GM18502 (cell line): ENCODE results near the gene DIDO1.

Experiments
- ATAC-seq: cut with Tn5 transposase; IDR thresholded peaks from one replicate; pipeline ENCODE4 v1.9.1; 2021; ENCODE audit warnings: mild to moderate bottlenecking; ENCODE audit not compliant: unreplicated experiment, poor library complexity

DIDO1 gene

GRCh38 chr20:62898093-62898964 is 28.0 kb downstream of the DIDO1 start:
- ATAC-seq: no peak

- no peak for ATAC-seq
Observed at GRCh38 chr20:62897666-62898065, 28.6 kb downstream of the DIDO1 start.

- no peak for ATAC-seq
Observed at GRCh38 chr20:62896526-62896925, 29.8 kb downstream of the DIDO1 start.

- ATAC-seq: no peak
Observed at GRCh38 chr20:62895539-62895938, 30.8 kb downstream of the DIDO1 start.

GRCh38 chr20:62894261-62894660 is 32.0 kb downstream of the DIDO1 start:
- ATAC-seq: no peak

- no peak for ATAC-seq
Observed at GRCh38 chr20:62893700-62894099, 32.6 kb downstream of the DIDO1 start.

- ATAC-seq: no peak
Observed at GRCh38 chr20:62892348-62893304, 33.7 kb downstream of the DIDO1 start.

GRCh38 chr20:62891111-62891510 is 35.2 kb downstream of the DIDO1 start:
- ATAC-seq: no peak

GRCh38 chr20:62890444-62890843 is 35.9 kb downstream of the DIDO1 start:
- ATAC-seq: no peak

- ATAC-seq: no peak
Observed at GRCh38 chr20:62889871-62890270, 36.4 kb downstream of the DIDO1 start.

GRCh38 chr20:62889411-62889810 is 36.9 kb downstream of the DIDO1 start:
- no peak for ATAC-seq

- no peak for ATAC-seq
Observed at GRCh38 chr20:62888910-62889309, 37.4 kb downstream of the DIDO1 start.

GRCh38 chr20:62888406-62888805 is 37.9 kb downstream of the DIDO1 start:
- ATAC-seq: no peak

- ATAC-seq: no peak
Observed at GRCh38 chr20:62887860-62888239, 38.5 kb downstream of the DIDO1 start.

GRCh38 chr20:62887152-62887859 is 39.0 kb downstream of the DIDO1 start:
- no peak for ATAC-seq

- no peak for ATAC-seq
Observed at GRCh38 chr20:62886709-62887058, 39.6 kb downstream of the DIDO1 start.

- ATAC-seq: no peak
Observed at GRCh38 chr20:62885896-62886708, 40.2 kb downstream of the DIDO1 start.

GRCh38 chr20:62885046-62885895 is 41.0 kb downstream of the DIDO1 start:
- ATAC-seq: no peak

GRCh38 chr20:62884556-62884955 is 41.7 kb downstream of the DIDO1 start:
- ATAC-seq: no peak
